ENCODE measurements around the gene LMOD1. TPM values are rescaled to one million over a fixed set of nuclear protein-coding genes. Genes with fewer than 3 reads are reported as not detected.

Gene LMOD1
- total RNA-seq, 1 donor from 2014 or later: 83.6 TPM

DNA sequence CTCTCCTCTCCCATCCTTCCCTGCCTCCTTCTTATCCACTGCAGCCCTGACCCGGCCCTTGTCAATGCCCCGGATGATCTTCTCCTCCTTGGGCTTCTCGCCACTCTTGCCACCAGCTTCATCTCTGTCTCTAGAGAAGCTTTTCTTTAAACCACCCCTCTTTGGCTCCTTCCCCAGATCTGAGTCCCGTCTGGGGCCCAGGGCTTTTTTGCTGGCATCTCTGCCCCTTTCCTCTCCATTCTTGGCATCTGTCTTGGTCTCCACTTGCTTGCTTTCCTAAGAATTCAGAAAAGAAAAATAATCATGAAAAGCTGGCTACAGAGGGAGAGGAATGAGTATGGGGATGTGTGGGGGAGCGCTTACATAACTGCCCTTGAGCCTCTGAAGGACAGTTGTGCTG, 45.9 kb downstream of the LMOD1 start:
- TF ChIP-seq, protein P1, sequence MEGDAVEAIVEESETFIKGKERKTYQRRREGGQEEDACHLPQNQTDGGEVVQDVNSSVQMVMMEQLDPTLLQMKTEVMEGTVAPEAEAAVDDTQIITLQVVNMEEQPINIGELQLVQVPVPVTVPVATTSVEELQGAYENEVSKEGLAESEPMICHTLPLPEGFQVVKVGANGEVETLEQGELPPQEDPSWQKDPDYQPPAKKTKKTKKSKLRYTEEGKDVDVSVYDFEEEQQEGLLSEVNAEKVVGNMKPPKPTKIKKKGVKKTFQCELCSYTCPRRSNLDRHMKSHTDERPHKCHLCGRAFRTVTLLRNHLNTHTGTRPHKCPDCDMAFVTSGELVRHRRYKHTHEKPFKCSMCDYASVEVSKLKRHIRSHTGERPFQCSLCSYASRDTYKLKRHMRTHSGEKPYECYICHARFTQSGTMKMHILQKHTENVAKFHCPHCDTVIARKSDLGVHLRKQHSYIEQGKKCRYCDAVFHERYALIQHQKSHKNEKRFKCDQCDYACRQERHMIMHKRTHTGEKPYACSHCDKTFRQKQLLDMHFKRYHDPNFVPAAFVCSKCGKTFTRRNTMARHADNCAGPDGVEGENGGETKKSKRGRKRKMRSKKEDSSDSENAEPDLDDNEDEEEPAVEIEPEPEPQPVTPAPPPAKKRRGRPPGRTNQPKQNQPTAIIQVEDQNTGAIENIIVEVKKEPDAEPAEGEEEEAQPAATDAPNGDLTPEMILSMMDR (IDR thresholded peaks at IDR 0.05): no peak
- no peak for DNase-seq (ENCODE audit: low spot score)
- Mint-ChIP-seq H3K4me3 (ENCODE audit: unreplicated experiment) (peak overlapping the region; percentile 36), H3K27me3 (ENCODE audit: low read depth) (no peaks in the 10 kb centered on the region), H3K4me1 (ENCODE audit: low read depth) (peaks cover 87% of the 10 kb centered on the region), H3K9me3 (ENCODE audit: low read depth) (no peaks in the 10 kb centered on the region), H3K27ac (ENCODE audit: unreplicated experiment) (peak overlapping the region; percentile 93), H3K36me3 (ENCODE audit: low read depth) (peaks cover 24% of the 10 kb centered on the region)

DNA sequence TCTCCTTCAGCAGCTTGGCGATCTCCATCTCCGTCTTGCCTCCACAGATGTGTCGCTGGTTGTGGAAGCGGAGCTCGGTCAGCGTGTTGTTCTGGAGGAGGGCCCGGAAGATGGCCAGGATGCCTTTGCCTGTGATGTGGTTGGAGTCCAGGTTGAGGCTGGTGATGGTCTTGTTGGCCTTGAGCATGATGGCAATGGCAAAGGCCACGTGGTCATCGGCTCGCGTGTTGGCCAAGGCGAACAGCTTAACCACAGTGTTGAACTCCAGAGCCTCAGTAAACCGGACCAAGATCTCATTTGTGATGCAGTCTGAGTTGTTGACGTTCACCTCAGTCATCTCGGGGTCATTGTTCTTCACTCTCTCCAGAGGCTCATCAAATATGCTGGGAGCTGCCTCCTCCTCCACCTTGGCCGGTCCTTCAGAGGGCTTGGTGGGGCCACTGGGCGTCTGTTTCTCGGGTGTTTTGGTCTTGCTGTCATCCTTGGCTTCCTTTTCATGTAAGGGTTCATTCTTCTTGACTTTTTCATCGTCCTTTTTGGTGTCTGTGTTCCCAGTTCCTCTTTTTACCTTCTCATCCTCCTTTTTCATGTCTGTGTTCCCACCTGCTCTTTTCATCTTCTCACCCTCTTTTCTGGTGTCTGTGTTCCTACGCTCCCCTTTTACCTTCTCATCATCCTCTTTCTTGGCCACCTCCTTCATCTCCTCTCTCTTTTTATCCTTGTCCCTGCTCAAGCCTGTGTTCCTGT, 46.5 kb downstream of the LMOD1 start:
- no peak for DNase-seq (ENCODE audit: low spot score)
- Mint-ChIP-seq H3K27ac (ENCODE audit: unreplicated experiment) (peak overlapping the region; percentile 93), H3K36me3 (ENCODE audit: low read depth) (peaks cover 24% of the 10 kb centered on the region), H3K9me3 (ENCODE audit: low read depth) (no peaks in the 10 kb centered on the region), H3K4me1 (ENCODE audit: low read depth) (peaks cover 81% of the 10 kb centered on the region), H3K4me3 (ENCODE audit: unreplicated experiment) (peak overlapping the region; percentile 36), H3K27me3 (ENCODE audit: low read depth) (no peaks in the 10 kb centered on the region)
- TF ChIP-seq, protein P1 (IDR thresholded peaks at IDR 0.05): no peak

DNA sequence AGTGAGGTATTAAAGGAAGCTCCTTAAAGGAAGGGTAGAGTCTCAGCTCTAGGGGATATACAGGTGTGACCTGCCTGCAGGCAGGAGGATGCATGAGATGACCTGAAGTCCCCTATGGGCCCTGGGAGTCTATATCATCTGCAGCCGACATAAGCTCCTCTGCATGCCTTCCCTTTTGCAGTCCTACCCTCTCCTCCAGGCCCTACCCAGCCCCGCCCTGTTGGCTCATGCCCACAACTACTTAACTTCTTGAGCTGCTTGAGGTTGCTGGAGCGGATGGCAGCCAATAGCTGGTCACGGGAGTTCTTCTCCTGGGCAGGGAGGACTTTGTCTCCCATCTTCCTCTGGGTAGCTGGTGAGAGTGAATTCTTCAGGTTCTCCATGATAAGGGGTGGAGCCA, 47.4 kb downstream of the LMOD1 start:
- Mint-ChIP-seq H3K9me3 (ENCODE audit: low read depth) (no peaks in the 10 kb centered on the region), H3K4me3 (ENCODE audit: unreplicated experiment) (no peak overlapping the region), H3K4me1 (ENCODE audit: low read depth) (peaks cover 80% of the 10 kb centered on the region), H3K27me3 (ENCODE audit: low read depth) (no peaks in the 10 kb centered on the region), H3K27ac (ENCODE audit: unreplicated experiment) (no peak overlapping the region), H3K36me3 (ENCODE audit: low read depth) (peaks cover 24% of the 10 kb centered on the region)
- DNase-seq (ENCODE audit: low spot score): no peak
- TF ChIP-seq, protein P1 (IDR thresholded peaks at IDR 0.05): no peak

DNA sequence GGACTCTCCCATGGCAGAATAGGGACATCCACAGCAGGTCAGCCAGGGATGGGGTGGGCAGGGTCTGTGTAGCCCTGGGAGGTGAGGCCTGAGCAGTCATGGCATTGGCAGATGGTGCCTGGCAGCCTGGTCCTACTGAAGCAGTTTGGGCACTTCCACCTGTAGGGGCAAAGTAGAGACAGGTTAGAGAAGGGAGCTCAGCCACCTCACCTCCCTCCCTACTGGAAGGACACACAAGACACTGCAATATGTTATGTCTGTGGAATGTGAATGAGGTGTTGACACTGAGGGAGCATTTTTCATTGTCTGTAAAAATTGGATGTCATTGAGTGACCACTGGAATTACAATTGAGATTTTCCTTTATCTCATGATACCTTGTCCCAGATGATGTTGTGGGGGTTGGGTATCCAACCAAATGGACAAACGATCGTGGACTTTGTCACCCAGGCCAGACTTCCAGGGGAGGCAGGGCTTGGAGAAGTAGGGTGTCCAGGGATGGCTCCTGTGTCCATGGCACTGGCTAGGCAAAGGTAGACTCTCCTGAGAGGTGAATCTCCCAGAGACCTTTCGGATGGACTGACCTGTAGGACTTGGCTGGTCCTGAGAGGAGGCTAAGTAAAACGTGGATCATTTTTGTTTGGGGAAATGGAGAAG, 48.0 kb downstream of the LMOD1 start:
- Mint-ChIP-seq H3K36me3 (ENCODE audit: low read depth) (peaks cover 24% of the 10 kb centered on the region), H3K27ac (ENCODE audit: unreplicated experiment) (peak overlapping the region; percentile 55), H3K4me1 (ENCODE audit: low read depth) (peaks cover 80% of the 10 kb centered on the region), H3K9me3 (ENCODE audit: low read depth) (no peaks in the 10 kb centered on the region), H3K27me3 (ENCODE audit: low read depth) (no peaks in the 10 kb centered on the region), H3K4me3 (ENCODE audit: unreplicated experiment) (no peak overlapping the region)
- DNase-seq (ENCODE audit: low spot score): no peak
- TF ChIP-seq, protein P1 (IDR thresholded peaks at IDR 0.05): no peak

DNA sequence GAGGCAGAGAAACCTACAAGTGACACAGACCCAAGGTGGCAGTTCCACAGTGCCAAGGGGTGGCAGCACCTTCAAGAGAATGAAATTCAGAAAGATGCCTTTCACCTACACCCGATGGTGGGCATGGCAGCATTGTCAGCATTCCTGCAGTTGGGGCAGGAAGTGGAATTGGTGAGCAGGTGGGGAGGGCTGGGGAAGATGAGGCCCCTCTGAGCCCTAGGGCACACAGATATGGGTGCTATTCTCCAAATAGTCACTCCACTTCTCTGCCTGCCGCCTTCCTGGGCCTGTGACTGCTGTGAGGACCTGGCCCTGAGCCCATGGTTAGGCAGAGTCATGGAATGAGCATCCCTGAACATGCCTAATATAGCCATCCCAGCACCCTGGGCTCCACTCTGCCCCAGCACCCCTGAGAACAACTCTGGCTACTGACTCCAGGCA, 49.4 kb downstream of the LMOD1 start:
- peaks cover 70% of the 10 kb centered on the region for H3K4me1 Mint-ChIP-seq (ENCODE audit: low read depth)
- TF ChIP-seq, protein P1 (IDR thresholded peaks at IDR 0.05): peak; percentile 66
- no peaks in the 10 kb centered on the region for H3K27me3 Mint-ChIP-seq (ENCODE audit: low read depth)
- no peak overlapping the region for H3K4me3 Mint-ChIP-seq (ENCODE audit: unreplicated experiment)
- peak overlapping the region; percentile 89 for H3K27ac Mint-ChIP-seq (ENCODE audit: unreplicated experiment)
- H3K36me3 Mint-ChIP-seq (ENCODE audit: low read depth): peaks cover 22% of the 10 kb centered on the region
- no peaks in the 10 kb centered on the region for H3K9me3 Mint-ChIP-seq (ENCODE audit: low read depth)
- no peak for DNase-seq (ENCODE audit: low spot score)
